ENCODE data around the gene TMUB1.
A peak's percentile ranks its signal among the peaks of the same experiment; 100 is the strongest.

Gene TMUB1

DNA sequence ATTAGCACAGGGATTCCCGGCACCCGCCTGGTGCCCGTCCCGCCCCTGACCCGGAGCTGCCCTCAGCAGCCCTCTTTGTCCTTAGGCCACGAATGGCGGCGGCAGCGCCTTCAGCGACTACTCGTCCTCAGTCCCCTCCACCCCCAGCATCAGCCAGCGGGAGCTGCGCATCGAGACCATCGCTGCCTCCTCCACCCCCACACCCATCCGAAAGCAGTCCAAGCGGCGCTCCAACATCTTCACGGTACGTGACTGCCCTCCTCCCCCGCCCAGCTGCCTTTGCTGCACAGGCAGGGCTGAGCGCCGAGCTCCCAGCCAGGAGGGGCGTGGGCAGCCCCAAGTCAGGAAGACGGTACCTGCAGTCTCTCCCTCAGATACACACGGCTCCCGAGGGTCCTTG, 36.6 kb upstream of the TMUB1 start:
- TF ChIP-seq, protein P1, sequence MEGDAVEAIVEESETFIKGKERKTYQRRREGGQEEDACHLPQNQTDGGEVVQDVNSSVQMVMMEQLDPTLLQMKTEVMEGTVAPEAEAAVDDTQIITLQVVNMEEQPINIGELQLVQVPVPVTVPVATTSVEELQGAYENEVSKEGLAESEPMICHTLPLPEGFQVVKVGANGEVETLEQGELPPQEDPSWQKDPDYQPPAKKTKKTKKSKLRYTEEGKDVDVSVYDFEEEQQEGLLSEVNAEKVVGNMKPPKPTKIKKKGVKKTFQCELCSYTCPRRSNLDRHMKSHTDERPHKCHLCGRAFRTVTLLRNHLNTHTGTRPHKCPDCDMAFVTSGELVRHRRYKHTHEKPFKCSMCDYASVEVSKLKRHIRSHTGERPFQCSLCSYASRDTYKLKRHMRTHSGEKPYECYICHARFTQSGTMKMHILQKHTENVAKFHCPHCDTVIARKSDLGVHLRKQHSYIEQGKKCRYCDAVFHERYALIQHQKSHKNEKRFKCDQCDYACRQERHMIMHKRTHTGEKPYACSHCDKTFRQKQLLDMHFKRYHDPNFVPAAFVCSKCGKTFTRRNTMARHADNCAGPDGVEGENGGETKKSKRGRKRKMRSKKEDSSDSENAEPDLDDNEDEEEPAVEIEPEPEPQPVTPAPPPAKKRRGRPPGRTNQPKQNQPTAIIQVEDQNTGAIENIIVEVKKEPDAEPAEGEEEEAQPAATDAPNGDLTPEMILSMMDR (IDR thresholded peaks at IDR 0.05; ENCODE audit: unreplicated experiment in 3 of 3), result no peak
- peaks cover 46% of the 10 kb centered on the region for H3K36me3 Mint-ChIP-seq (ENCODE audit: low read depth)
- peaks cover 10% of the 10 kb centered on the region for H3K4me1 Mint-ChIP-seq
- H3K9me3 Mint-ChIP-seq, result no peaks in the 10 kb centered on the region
- H3K27ac Mint-ChIP-seq, result no peak overlapping the region
- H3K27me3 Mint-ChIP-seq (ENCODE audit: low read depth), result peaks cover 6% of the 10 kb centered on the region
- peak overlapping the region in 2 of 3 experiments; percentile 16 to 51 for H3K4me3 Mint-ChIP-seq

DNA sequence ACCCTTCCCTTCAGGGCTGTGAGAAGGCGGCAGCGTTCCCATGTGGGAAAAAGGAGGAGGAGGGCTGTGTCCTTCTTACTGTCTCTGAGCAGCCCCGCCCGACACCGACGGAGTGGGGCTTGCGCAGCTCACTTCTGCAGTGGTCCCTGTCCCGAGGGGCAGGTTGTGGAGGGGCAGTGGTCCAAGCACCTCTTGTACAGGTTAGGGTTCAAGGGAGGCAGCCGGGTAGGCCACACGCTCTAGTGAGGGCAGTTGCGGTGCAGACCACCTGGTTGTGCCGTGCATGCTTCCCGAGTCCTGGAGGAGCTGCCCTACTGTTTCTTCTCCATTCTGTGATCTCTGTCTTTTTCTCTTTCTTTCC, 35.7 kb upstream of the TMUB1 start:
- H3K27me3 Mint-ChIP-seq (ENCODE audit: low read depth), result peaks cover 3% of the 10 kb centered on the region
- peaks cover 7% of the 10 kb centered on the region for H3K4me1 Mint-ChIP-seq
- H3K9me3 Mint-ChIP-seq, result no peaks in the 10 kb centered on the region
- H3K27ac Mint-ChIP-seq, result no peak overlapping the region
- H3K4me3 Mint-ChIP-seq, result peak overlapping the region; percentile 3 to 31 (median 23)
- H3K36me3 Mint-ChIP-seq (ENCODE audit: low read depth), result peaks cover 38% of the 10 kb centered on the region
- TF ChIP-seq, protein P1 (IDR thresholded peaks at IDR 0.05; ENCODE audit: unreplicated experiment in 3 of 3), result no peak

DNA sequence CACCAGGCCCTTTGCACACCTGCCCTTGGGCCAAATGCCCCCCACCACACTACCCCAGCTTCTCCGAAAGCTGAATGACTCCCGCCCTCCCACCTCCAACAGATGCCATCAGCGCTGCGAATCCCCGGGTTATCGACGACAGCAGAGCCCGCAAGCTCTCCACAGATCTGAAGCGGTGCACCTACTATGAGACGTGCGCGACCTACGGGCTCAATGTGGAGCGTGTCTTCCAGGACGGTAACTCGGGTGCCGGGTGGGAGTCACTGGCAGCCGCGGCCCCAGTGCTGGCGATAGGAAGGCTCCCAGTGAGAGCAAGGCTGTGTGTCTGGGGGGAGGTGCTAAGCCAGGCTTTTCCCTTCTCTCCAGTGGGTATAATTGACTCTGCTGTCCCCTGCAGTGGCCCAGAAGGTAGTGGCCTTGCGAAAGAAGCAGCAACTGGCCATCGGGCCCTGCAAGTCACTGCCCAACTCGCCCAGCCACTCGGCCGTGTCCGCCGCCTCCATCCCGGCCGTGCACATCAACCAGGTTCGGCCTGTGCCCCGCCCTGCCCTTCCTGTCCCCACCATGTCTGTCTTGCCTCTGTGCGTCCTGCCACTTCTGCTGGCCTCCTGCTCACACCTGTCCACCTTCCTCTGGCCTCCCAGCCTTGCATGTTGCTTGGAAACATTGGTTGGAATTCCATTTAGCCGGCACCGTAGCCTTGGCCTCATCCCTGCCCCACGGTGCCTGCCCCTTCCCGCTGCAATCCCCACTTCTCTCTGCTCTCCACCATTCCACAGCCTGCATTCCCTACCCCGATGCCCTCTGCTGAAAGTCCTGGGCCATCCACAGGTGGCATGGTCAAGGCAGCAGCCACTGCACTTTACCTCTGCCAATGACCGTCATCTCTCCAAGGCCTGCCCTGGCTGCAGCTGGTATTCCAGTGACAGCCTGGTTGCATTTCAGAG, 35.1 kb upstream of the TMUB1 start:
- H3K36me3 Mint-ChIP-seq (ENCODE audit: low read depth), result peaks cover 33% of the 10 kb centered on the region
- H3K9me3 Mint-ChIP-seq, result no peaks in the 10 kb centered on the region
- H3K27me3 Mint-ChIP-seq (ENCODE audit: low read depth), result peaks cover 9% of the 10 kb centered on the region
- H3K4me1 Mint-ChIP-seq, result peaks cover 11% of the 10 kb centered on the region
- H3K4me3 Mint-ChIP-seq, result peak overlapping the region; percentile 5 to 34 (median 10)
- TF ChIP-seq, protein P1 (IDR thresholded peaks at IDR 0.05; ENCODE audit: unreplicated experiment in 3 of 3), result no peak
- no peak overlapping the region for H3K27ac Mint-ChIP-seq

DNA sequence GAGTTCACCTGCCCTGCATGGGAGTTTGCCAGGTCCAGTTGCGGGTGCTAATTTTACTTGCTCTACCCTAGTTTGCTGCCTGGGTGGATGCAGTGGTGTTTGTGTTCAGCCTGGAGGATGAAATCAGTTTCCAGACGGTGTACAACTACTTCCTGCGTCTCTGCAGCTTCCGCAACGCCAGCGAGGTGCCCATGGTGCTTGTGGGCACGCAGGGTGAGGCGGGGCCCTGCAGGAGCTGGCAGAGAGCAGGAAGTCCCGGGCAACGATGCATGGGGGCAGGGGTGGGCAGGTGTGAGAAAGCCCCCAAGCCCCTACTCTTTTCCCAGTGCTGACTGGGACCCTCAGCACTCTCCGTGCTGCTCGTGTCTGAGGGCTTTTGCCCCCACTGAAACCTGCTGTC, 34.3 kb upstream of the TMUB1 start:
- Mint-ChIP-seq H3K36me3 (ENCODE audit: low read depth) (peaks cover 33% of the 10 kb centered on the region), H3K9me3 (no peaks in the 10 kb centered on the region), H3K27ac (no peak overlapping the region), H3K4me1 (peaks cover 18% of the 10 kb centered on the region), H3K4me3 (peak overlapping the region in 1 of 3 experiments; percentile 12), H3K27me3 (ENCODE audit: low read depth) (peaks cover 13% of the 10 kb centered on the region)
- TF ChIP-seq, protein P1 (IDR thresholded peaks at IDR 0.05; ENCODE audit: unreplicated experiment in 3 of 3), result no peak

DNA sequence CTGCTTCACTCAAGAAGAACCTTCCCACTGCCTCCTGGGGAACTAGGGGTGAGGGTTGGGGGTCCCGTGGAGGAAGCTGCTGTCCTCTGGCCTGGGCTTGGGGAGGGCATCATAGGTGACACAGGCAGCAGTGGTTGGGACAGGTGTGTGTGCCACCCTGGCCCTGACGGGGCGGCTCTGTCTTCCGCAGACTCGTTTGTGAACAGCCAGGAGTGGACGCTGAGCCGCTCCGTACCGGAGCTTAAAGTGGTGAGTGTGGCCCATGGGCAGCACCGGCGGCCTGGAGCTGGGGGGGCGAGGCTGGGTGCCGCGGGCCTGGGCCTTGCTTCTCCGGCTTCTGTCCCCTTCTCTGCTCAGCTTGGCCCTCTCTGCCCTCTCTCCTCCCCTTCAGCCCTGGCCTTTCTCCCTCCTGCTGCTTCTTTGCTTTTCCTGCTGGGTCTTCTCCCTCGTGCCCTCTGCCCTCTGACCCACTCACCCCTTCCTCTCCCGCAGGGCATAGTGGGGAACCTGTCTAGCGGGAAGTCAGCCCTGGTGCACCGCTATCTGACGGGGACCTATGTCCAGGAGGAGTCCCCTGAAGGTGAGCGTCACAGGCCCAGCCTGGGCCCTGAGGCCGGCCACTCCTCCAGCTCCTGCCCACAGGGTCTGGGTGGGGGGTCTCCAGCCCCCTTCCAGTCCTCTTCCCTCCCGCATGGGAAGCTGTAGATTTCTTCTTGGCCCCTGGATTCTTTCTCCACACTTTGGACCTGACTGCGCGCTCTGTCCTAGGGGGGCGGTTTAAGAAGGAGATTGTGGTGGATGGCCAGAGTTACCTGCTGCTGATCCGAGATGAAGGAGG, 33.5 kb upstream of the TMUB1 start:
- TF ChIP-seq, protein P1 (IDR thresholded peaks at IDR 0.05; ENCODE audit: unreplicated experiment in 3 of 3), result no peak

More for the DNA sequence above, 33.5 kb upstream of the TMUB1 start:
- Mint-ChIP-seq H3K4me3 (peak overlapping the region in 2 of 3 experiments; percentile 72 to 81), H3K4me1 (peaks cover 18% of the 10 kb centered on the region), H3K36me3 (ENCODE audit: low read depth) (peaks cover 32% of the 10 kb centered on the region), H3K27ac (no peak overlapping the region), H3K9me3 (no peaks in the 10 kb centered on the region), H3K27me3 (ENCODE audit: low read depth) (peaks cover 13% of the 10 kb centered on the region)

Data from nephron (organoid).